ENCODE measurements around the gene RNF208. TPM values are rescaled to one million over a fixed set of nuclear protein-coding genes. Genes with fewer than 3 reads are reported as not detected.
"Not testable (repeated sequence)": the region's sequence is repeated elsewhere in the genome, so short reads cannot be mapped to it uniquely, and the experiment has no call there.

The RNF208 gene
- total RNA-seq, 1 donor from 2014 or later, result not detected

DNA sequence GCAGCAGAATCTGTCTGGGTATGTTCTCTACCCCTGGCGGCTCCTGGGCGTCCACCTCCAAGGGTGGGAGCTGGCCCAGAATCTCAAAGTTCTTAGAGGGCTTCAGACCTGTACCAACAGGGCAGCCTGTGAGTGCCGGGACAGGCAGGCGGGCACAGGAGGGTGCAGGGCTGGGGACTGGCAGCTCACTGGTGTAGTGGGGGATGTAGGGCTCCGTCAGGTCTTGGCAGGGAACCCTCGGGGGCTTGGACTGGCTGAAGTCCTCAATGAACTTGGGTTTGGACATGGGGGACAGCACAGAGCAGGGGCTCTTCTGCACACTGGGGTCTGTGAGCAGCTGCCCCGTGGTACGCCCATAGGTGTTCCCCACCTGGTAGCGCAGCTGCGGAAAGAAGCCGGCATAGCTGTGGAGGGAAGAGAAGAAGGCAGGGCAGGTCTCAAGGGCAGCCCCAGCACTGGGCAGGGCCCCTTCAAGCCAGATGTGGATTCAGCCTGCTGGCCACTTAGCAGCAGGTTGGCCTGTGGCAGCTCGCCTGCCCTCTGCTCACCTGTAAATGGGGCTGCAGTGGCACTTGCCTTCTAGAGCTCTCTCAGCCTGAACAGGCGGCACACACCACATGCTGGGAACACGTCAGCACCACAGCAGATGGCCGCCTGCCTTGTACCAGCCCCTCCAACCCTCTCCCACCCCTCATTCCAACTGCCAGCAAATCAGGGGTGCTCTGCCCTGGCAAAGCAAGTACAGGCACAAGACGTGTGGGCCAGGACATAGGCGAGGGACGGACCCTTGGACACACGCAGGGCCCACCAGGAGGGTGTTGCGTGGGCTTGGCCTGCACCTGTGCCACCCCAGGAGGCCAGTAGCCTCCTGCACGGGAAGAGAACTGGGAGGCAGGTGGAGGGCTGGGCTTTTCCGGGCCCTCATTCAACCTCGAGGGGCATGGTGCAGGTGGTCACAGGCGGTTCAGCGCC, 23.7 kb upstream of the RNF208 start:
- FAIRE-seq, result no peak
- Histone ChIP-seq H3K4me3 (ENCODE audit: low read depth, low read length) (no peak overlapping the region), H3K27me3 (ENCODE audit: control insufficient read depth, insufficient read depth, low read length) (no peaks in the 10 kb centered on the region), H3K36me3 (ENCODE audit: control insufficient read depth, insufficient read depth, low read length) (peaks cover 16% of the 10 kb centered on the region)
- TF ChIP-seq, protein P1, sequence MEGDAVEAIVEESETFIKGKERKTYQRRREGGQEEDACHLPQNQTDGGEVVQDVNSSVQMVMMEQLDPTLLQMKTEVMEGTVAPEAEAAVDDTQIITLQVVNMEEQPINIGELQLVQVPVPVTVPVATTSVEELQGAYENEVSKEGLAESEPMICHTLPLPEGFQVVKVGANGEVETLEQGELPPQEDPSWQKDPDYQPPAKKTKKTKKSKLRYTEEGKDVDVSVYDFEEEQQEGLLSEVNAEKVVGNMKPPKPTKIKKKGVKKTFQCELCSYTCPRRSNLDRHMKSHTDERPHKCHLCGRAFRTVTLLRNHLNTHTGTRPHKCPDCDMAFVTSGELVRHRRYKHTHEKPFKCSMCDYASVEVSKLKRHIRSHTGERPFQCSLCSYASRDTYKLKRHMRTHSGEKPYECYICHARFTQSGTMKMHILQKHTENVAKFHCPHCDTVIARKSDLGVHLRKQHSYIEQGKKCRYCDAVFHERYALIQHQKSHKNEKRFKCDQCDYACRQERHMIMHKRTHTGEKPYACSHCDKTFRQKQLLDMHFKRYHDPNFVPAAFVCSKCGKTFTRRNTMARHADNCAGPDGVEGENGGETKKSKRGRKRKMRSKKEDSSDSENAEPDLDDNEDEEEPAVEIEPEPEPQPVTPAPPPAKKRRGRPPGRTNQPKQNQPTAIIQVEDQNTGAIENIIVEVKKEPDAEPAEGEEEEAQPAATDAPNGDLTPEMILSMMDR (IDR thresholded peaks at IDR 0.05; ENCODE audit: insufficient read depth, low read length, severe bottlenecking), result no peak
- DNase-seq (ENCODE audit: low read depth), result no peak

DNA sequence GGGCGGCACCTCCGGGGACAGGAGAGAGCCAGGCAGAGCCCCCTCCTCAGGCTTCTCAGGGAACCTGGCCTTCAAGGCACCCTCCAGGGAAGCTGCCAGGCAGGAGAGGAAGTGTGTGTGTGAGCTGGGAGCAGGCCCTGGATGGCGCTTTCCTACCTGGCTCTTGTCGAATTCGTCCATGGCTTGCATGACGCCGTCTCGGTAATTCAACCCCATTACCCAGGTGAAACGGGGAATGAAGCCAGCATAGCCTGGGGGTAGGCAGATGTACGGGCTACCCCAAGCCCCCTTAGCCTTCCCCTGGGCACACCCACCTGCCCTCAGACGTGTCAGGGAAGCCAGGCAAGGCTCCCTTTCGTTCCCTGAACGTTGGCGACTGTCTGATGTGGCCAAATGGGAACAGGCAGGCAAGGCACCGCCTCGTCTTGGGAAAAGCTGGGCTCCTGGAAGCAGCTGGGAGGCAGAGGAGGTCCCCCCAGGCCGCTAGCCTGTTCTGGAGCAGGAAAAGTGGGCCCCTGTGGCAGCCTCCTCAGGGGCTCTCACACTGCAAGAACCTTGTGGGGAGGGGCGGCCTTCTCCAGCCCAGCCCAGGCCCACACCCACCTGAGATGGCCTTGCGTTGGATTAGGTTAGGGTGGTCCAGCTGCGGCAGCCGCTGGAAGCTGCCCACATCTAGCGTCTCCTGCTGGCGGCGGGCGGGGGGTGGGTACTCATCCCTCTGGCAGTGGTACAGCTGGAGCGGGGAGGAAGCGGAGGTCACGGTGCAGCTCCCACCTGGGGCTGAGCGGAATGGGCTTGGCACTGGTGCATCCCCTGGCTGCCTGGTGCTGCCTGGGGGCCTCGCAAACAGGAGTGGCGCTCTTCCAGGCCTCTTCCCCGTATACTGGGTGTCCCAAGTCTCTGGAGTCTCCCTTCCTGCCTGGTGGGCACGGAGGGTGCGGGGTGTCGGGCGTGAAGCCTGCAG, 22.7 kb upstream of the RNF208 start:
- peak; percentile 38 for DNase-seq (ENCODE audit: low read depth)
- H3K4me3 ChIP-seq (ENCODE audit: low read depth, low read length), result no peak overlapping the region
- peak; percentile 50 for FAIRE-seq
- no peaks in the 10 kb centered on the region for H3K27me3 ChIP-seq (ENCODE audit: control insufficient read depth, insufficient read depth, low read length)
- TF ChIP-seq, protein P1 (IDR thresholded peaks at IDR 0.05; ENCODE audit: insufficient read depth, low read length, severe bottlenecking), result peak; percentile 13
- peaks cover 16% of the 10 kb centered on the region for H3K36me3 ChIP-seq (ENCODE audit: control insufficient read depth, insufficient read depth, low read length)

DNA sequence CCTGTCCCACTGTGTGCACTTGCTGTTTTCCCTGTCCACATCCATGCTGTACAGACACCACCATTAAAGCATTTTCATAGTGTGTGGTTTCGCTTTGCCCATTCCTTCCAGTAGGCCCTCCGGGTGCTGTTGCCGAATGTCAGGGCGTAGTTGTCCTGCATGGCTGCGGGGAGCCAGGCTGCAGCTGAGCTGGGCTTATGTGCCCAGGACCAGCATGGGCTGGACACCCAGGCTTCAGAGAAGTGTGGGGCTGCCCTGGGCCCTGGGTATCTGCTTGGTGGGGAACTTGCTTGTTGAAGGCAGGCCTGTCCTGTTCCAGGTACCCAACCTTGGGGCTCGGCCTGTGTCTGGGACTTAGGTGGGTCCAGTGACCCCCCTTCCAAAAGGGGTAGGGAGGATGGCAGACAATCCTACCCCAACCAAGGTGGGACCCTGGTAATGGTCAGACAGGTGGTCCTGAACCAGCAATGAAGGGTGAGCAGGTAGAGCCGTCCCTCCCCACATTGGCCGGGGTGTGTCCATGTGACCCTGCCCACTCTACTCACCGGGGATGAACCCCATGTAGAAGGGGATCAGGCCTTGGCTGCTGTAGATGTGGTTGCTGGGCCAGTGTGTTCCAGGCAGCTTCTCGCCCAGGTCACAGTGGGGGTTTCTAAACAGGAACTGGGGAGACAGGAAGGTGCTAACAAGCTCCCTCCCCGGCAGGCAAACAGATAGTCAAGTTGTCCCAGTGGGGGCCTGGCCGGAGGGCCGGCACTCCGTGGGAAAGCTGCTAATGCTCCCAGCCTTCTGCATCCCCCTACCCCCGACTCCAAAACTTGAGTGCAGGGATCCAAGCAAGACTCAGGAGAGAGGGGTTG, 21.8 kb upstream of the RNF208 start:
- peaks cover 16% of the 10 kb centered on the region for H3K36me3 ChIP-seq (ENCODE audit: control insufficient read depth, insufficient read depth, low read length)
- H3K27me3 ChIP-seq (ENCODE audit: control insufficient read depth, insufficient read depth, low read length), result no peaks in the 10 kb centered on the region
- H3K4me3 ChIP-seq (ENCODE audit: low read depth, low read length), result no peak overlapping the region
- TF ChIP-seq, protein P1 (IDR thresholded peaks at IDR 0.05; ENCODE audit: insufficient read depth, low read length, severe bottlenecking), result no peak
- FAIRE-seq (peak; percentile 90), DNase-seq (ENCODE audit: low read depth) (peak; percentile 29)

DNA sequence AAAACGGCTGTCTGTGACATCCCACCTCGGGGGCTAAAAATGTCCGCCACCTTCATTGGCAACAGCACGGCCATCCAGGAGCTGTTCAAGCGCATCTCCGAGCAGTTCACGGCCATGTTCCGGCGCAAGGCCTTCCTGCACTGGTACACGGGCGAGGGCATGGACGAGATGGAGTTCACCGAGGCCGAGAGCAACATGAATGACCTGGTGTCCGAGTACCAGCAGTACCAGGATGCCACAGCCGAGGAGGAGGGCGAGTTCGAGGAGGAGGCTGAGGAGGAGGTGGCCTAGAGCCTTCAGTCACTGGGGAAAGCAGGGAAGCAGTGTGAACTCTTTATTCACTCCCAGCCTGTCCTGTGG, 21.2 kb upstream of the RNF208 start:
- not testable (repeated sequence) for H3K4me3 ChIP-seq (ENCODE audit: low read depth, low read length)

DNA sequence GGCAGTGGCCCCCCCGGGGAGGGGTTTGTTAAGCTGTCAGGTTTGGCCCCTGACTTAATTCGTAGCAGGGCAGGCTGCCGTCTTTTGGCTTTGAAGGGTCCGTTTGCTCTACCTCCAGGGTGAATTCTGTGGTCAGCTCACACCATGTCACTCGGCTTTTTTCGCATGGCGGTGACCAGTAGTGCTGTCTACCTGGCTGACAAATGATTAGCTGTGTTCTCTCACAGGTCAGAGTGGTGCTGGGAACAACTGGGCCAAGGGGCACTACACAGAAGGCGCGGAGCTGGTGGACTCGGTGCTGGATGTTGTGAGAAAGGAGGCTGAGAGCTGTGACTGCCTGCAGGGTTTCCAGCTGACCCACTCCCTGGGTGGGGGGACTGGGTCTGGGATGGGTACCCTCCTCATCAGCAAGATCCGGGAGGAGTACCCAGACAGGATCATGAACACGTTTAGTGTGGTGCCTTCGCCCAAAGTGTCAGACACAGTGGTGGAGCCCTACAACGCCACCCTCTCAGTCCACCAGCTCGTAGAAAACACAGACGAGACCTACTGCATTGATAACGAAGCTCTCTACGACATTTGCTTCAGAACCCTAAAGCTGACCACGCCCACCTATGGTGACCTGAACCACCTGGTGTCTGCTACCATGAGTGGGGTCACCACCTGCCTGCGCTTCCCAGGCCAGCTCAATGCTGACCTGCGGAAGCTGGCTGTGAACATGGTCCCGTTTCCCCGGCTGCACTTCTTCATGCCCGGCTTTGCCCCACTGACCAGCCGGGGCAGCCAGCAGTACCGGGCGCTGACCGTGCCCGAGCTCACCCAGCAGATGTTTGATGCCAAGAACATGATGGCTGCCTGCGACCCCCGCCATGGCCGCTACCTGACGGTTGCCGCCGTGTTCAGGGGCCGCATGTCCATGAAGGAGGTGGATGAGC, 20.5 kb upstream of the RNF208 start:
- Histone ChIP-seq H3K36me3 (ENCODE audit: control insufficient read depth, insufficient read depth, low read length) (peaks cover 16% of the 10 kb centered on the region), H3K27me3 (ENCODE audit: control insufficient read depth, insufficient read depth, low read length) (no peaks in the 10 kb centered on the region)
- peak; percentile 28 for FAIRE-seq

More for the DNA sequence above, 21.2 kb upstream of the RNF208 start:
- not testable (repeated sequence) for DNase-seq (ENCODE audit: low read depth); H3K27me3 ChIP-seq (ENCODE audit: control insufficient read depth, insufficient read depth, low read length)
- H3K36me3 ChIP-seq (ENCODE audit: control insufficient read depth, insufficient read depth, low read length), result peaks cover 16% of the 10 kb centered on the region
- FAIRE-seq, result peak; percentile 83

More for the DNA sequence above, 20.5 kb upstream of the RNF208 start:
- no peak for DNase-seq (ENCODE audit: low read depth)
- H3K4me3 ChIP-seq (ENCODE audit: low read depth, low read length), result peak overlapping the region; percentile 90
- TF ChIP-seq, protein P1 (IDR thresholded peaks at IDR 0.05; ENCODE audit: insufficient read depth, low read length, severe bottlenecking), result no peak
